IPS-15b (cell line): Measurements from ENCODE around the gene PRELID3B.

Source experiments
- H3K27me3 ChIP-seq: one replicate; pipeline ENCODE4 v1.6.1; 2013; ENCODE audit warnings: low read length; ENCODE audit not compliant: control insufficient read depth, insufficient read depth
- H3K36me3 ChIP-seq: one replicate; pipeline ENCODE4 v1.6.1; 2013; ENCODE audit warnings: low read length; ENCODE audit not compliant: control insufficient read depth, insufficient read depth
- H3K4me1 ChIP-seq: one replicate; pipeline ENCODE4 v1.6.1; 2013; ENCODE audit warnings: mild to moderate bottlenecking, low read length; ENCODE audit not compliant: control insufficient read depth, insufficient read depth
- H3K4me3 ChIP-seq: one replicate; pipeline ENCODE4 v1.5.1; 2013; ENCODE audit warnings: low read depth, low read length
- H3K9ac ChIP-seq: one replicate; pipeline ENCODE4 v1.6.1; 2013; ENCODE audit warnings: low read depth, mild to moderate bottlenecking, low read length
- H3K9me3 ChIP-seq: one replicate; pipeline ENCODE4 v1.6.1; 2013; ENCODE audit warnings: mild to moderate bottlenecking, low read length; ENCODE audit not compliant: control insufficient read depth, insufficient read depth

Gene PRELID3B

DNA sequence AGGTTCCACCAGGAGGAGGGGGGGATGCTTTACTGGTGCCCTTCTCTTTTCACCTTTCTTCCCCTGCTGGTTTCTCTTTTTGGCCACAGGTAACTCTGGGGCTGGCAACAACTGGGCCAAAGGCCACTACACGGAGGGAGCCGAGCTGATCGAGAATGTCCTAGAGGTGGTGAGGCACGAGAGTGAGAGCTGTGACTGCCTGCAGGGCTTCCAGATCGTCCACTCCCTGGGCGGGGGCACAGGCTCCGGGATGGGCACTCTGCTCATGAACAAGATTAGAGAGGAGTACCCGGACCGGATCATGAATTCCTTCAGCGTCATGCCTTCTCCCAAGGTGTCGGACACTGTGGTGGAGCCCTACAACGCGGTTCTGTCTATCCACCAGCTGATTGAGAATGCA is 19.0 kb downstream of the PRELID3B start:
- Histone ChIP-seq H3K9me3 (no peaks in the 10 kb centered on the region), H3K36me3 (no peaks in the 10 kb centered on the region), H3K27me3 (peaks cover 22% of the 10 kb centered on the region), H3K4me3 (no peak overlapping the region), H3K9ac (no peak overlapping the region), H3K4me1 (peaks cover 3% of the 10 kb centered on the region)

DNA sequence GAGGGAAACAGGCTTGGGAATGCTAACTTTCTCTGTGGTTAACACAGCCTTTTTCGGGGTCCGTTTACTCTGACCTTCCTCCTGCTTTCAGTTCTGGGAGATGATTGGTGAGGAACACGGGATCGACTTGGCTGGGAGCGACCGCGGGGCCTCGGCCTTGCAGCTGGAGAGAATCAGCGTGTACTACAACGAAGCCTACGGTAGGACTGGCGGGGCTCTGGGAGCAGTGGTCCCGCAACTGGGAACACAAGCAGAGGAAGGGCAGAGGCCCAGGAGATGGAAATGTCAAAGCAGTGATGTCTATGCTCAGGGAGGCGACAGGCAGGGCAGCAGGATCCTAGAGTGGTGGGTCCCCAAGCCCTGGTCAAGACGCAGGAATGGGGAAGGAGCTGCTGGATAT is 19.8 kb downstream of the PRELID3B start:
- Histone ChIP-seq H3K36me3 (no peaks in the 10 kb centered on the region), H3K4me3 (no peak overlapping the region), H3K4me1 (peaks cover 3% of the 10 kb centered on the region), H3K9ac (no peak overlapping the region), H3K27me3 (peaks cover 14% of the 10 kb centered on the region), H3K9me3 (no peaks in the 10 kb centered on the region)

DNA sequence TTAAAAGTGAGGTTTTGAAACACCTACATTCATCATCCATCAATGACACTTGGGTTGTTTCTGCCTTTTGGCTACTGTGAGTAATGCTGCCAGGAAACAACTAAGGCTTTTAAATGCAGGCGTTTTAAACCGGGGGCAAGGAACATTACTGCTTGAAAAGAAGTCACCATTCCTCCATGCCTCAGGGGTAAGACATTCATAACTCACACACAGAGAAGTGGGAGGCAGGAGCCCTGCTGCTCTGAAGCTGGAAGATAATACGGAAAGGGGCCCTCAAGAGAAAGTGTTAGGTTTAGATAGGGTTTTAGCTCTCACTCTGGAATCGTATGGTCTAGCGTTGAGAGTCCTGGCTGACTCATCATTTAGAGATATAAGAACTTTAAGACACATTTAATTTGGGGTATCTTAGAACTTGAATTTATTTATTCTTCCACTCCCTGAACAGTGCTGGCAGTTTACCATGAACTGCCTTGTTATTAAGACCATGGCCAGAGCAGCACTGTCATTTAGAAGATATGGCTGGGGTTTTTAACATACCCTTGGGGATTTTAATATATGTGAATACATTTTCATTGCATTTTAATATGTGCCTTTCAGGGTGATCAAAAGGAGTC is 21.5 kb downstream of the PRELID3B start:
- Histone ChIP-seq H3K4me3 (no peak overlapping the region), H3K4me1 (peaks cover 2% of the 10 kb centered on the region)

DNA sequence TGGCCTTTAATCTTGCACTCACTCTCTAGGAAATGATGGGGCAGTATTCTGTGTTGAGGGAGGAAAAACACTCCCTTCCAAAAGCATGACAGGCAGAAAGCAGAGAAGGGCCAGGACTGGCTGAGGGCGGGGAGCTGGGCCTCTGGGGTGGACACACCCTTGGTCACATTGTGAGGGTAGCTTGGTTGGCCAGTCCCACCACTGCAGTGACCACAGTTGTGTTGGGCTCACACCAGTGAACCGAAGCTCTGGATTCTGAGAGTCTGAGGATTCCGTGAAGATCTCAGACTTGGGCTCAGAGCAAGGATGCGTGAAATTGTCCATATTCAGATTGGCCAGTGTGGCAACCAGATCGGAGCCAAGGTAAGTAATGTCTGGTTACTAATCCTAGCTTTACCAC is 23.4 kb downstream of the PRELID3B start, which contains the start of gene TUBB1:
TSS of gene TUBB1 (plus strand) at position 213 of the 400 bp plus-strand sequence. CDS start at position 307, 94 bp downstream.
- no peak within 1 kb of the TSS for H3K9ac ChIP-seq
- H3K4me1 ChIP-seq: no peaks in the 10 kb centered on the region

More for the DNA sequence above, 21.5 kb downstream of the PRELID3B start:
- Histone ChIP-seq H3K27me3 (no peaks in the 10 kb centered on the region), H3K9ac (no peak overlapping the region), H3K9me3 (no peaks in the 10 kb centered on the region), H3K36me3 (no peaks in the 10 kb centered on the region)

DNA sequence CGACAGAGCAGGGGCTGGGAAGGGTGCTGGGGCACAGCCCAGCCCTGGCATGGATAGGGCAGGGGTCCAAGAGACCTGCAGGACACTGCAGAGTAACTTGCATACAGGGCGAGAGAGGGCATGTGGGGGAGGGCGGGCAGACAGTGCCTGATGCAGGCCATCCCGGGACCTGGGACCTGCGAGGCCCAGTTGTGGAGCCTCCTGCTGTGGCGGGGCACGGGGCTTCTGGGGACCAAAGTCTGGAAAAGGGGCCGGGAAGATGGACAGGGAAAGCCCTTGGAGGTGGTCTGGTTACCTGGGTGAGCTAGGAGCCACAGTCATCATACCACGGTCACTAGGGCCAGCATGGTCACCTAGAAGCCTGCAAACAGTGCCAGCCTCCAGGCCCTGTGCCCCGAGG is 23.8 kb downstream of the PRELID3B start:
- no peaks in the 10 kb centered on the region for H3K9me3 ChIP-seq
- H3K9ac ChIP-seq: no peak overlapping the region
- H3K36me3 ChIP-seq: no peaks in the 10 kb centered on the region
- H3K4me1 ChIP-seq: no peaks in the 10 kb centered on the region
- no peak overlapping the region for H3K4me3 ChIP-seq
- H3K27me3 ChIP-seq: peaks cover 4% of the 10 kb centered on the region

More for the DNA sequence above, 23.4 kb downstream of the PRELID3B start, which contains the start of gene TUBB1:
- Histone ChIP-seq H3K36me3 (no peaks in the 10 kb centered on the region), H3K9me3 (no peaks in the 10 kb centered on the region), H3K4me3 (no peak within 1 kb of the TSS), H3K27me3 (peaks cover under 1% of the 10 kb centered on the region)

DNA sequence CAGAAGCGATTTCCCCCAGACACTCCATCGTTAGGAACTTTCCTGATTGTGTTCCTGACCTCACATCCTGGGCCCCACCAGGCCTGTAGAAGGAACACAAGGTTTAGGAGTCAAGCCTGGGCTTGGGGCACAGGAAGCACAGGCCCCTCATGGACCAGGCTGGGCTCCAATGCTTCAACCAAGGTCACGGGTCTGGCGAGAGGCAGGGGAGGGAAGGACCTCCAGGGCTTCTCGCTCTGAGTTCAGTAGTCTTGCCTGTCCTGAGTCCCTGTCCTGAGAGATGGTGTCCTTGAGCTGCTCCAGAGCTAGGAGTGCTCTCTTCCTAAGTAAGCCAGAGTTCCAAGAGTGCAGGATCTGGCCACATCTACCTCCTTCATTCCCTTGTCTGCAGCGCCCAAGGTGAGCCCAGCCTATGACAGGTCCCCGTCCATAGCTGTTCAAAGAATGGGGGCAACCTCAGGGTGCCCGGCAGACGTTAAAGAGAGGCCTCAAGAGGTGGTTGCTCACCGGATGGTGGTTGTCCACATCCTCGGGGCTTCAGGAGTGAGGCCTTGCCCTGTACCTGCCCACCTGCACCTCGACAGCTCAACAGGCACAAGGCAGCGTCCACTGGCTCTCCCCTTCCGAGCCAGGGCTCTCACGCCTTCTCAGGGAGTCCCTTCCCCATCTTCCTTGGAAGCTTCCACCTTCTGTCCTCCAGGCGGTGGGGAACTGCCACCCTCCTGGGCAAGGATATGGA is 24.9 kb downstream of the PRELID3B start:
- H3K4me1 ChIP-seq: no peaks in the 10 kb centered on the region
- no peak overlapping the region for H3K4me3 ChIP-seq
- peaks cover 5% of the 10 kb centered on the region for H3K27me3 ChIP-seq
- no peaks in the 10 kb centered on the region for H3K36me3 ChIP-seq
- no peaks in the 10 kb centered on the region for H3K9me3 ChIP-seq
- H3K9ac ChIP-seq: no peak overlapping the region

DNA sequence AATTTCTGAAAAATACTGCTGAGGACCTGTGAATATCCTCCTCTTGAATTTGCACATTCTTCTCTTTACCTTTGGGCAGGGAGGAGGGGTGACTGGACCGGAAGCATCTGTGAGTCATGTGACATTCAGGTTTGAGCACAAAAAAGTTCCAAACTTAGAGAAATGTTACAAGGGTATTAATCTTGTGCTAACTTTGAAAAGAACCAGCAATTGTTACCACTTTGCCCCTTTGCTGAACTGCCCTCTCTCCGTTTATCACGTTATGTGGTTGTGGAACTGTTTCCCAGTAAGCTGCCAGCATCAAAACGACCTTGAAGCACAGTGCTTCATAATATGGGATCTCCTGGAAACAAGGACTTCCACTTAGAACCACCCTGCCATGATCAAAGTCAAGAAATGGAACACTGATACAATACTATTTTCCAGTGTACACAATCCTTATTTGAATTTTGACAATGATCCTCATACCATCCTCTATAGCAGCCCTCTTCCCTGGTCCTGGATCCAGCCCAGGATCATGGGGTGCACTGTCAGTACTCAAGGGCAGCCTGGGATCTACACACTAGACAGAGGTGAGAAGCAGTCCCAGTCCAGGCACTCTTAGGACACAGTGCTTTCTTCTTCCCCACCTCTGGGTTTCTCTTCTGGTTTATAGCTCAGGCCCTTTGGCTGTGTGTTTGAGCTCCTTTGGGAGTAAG is 25.6 kb downstream of the PRELID3B start:
- Histone ChIP-seq H3K9ac (no peak overlapping the region), H3K27me3 (peaks cover 5% of the 10 kb centered on the region), H3K4me3 (no peak overlapping the region), H3K9me3 (no peaks in the 10 kb centered on the region), H3K4me1 (no peaks in the 10 kb centered on the region), H3K36me3 (no peaks in the 10 kb centered on the region)

DNA sequence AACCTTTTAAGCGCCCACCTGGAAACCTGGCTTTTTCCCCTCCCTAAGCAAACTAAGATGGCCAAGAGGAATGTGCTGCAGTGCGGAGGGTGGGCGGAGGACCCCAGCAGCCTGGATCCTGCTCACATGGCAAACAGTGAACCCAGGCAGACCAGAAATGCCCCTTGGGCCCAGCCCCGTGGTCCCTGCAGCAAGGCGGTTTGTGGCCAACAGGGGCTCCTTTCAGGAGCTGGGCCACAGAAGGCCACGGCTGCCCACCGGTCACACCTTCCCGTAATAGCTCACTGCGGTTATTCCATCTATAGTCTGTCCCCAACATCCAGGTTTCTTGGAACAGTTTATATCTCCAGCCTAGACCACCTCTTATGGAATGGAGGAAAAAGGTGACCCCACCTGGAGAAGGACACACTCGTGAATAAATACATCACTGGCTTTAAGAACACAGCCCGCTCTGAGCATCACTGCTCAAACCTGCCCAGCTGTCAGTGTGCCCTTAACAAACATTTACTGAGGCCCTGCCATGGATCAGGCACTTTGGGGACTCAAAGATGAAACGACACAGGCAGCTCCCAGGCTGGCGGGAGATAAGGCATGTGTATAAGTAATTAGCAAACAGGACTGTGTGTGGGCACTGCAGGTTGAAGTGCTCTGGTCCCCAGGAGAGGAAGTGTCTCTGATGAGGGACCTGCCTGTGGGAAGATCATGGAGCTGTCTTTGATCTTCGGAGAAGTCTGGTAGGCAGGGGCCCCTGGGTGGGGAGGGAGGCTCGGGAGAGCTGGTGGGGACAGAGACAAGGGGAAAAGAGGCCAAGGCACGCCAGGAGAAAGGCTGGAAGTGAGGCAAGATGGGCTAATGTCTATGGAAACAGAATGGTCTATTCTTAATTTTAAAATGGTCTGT is 26.5 kb downstream of the PRELID3B start:
- Histone ChIP-seq H3K4me3 (no peak overlapping the region), H3K27me3 (peaks cover 5% of the 10 kb centered on the region), H3K4me1 (no peaks in the 10 kb centered on the region), H3K9ac (no peak overlapping the region), H3K9me3 (no peaks in the 10 kb centered on the region), H3K36me3 (no peaks in the 10 kb centered on the region)

DNA sequence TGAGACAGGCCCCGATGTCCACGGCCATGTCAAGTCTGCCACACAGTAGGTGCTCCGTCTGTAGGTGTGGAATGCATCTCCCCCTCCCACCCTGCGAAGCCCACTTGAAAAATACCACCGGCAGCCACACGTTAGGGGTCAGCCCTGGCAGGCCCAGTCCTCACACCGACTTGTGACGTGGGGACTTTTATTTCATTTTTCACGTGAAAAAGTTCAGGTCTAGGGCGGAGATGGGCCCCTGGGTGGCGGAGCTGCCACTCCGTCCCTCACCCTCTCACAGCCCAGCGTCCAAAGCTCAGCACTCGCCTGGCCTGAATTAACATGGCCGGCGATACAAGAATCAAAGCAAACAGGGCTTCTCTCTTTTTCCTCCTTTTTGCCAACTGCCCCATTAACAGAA is 27.2 kb downstream of the PRELID3B start:
- H3K36me3 ChIP-seq: no peaks in the 10 kb centered on the region
- no peaks in the 10 kb centered on the region for H3K4me1 ChIP-seq
- no peaks in the 10 kb centered on the region for H3K9me3 ChIP-seq
- peaks cover 5% of the 10 kb centered on the region for H3K27me3 ChIP-seq
- H3K9ac ChIP-seq: no peak overlapping the region
- H3K4me3 ChIP-seq: no peak overlapping the region

DNA sequence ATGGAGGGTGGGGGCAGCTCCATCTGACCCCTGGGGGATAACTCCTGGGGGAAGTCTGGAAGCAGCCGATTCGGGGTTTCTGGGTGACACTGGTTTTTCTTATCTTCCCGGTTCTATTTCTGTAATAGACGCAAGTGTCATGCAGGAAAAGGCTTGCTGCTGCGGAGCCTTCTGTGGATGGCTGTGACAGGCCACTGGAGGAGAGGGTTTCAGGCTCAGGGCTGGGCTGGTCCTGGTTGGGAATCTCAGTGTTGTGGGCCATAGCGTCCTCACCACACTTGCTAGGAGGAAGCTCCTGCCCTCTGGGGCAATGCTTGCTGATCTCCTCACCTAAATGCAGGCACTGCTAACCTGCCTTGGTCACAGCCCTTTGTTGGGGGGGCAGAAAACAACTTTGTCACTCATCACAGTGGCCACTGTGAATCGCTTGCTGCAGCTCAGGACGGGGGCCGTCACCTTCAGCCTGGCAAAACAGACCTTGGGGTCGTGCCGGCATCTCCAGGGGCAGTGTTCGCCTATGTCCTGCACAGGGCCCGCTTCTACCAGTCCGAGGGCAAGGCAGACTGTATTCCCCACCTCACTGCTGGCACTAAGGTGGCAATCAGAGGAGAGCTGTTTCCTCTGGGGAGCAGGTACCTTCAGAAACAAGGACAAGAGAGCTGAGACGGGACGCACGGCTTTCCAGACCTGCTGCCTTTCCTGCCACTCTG is 27.8 kb downstream of the PRELID3B start:
- no peaks in the 10 kb centered on the region for H3K36me3 ChIP-seq
- no peak overlapping the region for H3K9ac ChIP-seq
- no peaks in the 10 kb centered on the region for H3K9me3 ChIP-seq
- no peak overlapping the region for H3K4me3 ChIP-seq
- peaks cover 5% of the 10 kb centered on the region for H3K27me3 ChIP-seq
- no peaks in the 10 kb centered on the region for H3K4me1 ChIP-seq
